H4 (cell line): ENCODE measurements around the gene SMARCAD1. TPM values are rescaled to one million over a fixed set of nuclear protein-coding genes. Genes with fewer than 3 reads are reported as not detected.
"Not testable (repeated sequence)": the region's sequence is repeated elsewhere in the genome, so short reads cannot be mapped to it uniquely, and the experiment has no call there.

Experiments used
- DNase-seq: peaks from one replicate; pipeline ENCODE4 v3.0.0-alpha.2; 2015; ENCODE audit warnings: low spot score
- total RNA-seq: library from RNA; depleted of rRNA; stranded (reverse); fragments of >200 nt; shearing (Covaris generic); gene quantifications from 2 replicates; pipeline ENCODE4 v1.2.3, GENCODE V29; 2014; rRNA removed

Gene SMARCAD1
- total RNA-seq, 1 experiment from 2014 or later = 29.9 TPM

DNA sequence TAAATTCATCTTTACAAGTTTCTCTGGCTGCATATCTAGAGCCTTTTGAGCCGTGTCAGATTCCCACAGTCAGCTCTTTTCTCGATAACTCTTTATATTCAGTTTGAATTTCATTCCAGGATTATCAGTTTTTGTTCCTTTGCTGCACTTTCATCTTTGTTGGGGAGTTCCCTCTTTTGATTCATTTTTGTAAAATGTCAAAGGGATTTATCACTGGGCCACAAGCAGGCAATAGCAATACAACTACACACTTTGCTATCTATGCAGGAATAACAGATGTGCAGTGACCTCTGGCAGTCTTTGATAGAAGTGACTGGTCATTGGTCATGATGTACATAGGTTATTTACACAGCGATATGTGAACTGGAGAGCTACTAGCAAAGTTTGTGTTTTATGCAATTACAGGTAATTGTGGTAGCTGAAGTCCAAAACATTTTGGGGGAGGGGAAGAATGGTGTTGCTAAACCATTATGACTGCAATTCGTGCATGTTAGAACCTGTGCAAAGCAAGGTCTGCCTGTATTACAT lies 91.1 kb downstream of the SMARCAD1 start:
- DNase-seq = no peak

DNA sequence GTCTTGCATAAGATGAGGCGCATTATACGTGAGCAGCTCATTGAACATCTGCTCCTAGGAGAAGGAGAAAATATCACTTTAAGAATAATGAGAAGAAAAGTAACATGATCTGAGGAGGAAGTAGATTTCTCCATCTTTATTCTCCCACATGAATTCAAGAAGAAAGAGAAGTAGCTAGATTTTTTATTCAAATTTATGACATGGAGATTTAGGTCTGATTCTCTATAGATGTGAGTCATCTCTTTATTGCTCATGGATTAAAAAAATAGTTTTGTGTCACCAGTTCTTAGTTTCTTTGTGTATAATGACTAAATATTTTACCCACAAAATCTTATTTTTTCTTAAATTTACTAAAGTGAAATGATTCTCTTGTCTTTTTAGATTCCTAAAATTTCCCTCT lies 94.5 kb downstream of the SMARCAD1 start:
- DNase-seq = no peak

DNA sequence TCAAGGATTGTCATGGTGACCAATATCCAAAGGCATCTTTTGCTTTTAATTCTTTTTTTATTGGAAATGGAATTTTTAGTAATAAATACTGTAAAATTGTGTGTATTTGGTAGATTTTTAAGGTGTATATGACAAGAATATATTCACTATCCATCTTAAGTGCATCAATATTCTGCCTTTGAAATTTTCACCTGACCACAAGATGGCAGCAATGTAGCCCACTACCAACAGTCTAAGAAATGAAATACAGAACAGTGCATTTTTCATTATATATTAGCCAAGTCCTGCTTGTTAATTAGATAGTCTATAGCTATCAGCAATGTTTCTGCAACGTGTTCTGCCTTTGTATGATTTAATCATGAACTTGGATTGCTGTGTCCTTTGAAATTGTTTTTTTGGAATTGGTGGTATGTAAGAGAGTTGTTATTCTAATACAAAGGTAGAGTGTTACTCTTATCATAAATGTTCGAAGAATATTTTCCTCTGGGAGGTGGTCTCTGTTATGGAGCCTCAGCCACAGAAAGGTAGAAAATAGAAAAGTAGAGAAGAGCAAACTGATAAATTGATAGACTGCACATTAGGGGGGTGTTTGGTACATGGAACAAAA lies 96.8 kb downstream of the SMARCAD1 start:
- peak; percentile 13 for DNase-seq

DNA sequence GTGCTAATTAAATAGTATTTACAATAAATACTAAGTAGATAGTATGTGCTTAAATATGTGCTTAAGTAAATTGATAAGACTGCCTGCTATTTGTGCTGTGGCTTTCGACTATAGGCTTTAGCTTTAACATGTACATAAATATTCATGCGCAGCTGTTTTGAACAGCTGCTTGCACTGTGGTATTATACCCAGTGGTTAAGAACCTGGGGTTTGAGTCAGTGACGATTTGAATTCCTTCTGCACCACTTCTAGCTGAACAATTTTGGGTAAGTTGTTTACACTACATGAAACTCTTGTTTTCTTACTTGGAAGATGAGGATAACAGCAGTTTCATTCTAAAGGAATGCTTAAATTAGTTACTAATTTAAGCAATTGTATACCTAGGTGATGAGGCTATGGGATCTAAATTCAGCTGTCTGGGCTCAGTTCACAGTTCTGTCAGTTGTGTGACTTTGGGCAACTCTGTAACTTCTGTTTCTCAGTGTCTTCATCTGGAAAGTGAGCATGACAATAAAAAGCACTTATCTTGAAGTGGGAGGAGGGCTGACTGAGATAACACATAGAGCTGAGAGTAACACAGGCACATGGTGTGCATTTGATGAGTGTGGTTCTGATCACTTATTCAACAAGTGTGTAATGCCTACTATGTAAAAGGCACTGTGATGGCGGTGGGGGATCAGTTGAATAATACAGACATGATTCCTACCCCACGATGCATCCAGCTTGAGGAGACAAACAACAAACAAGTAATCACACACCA lies 98.0 kb downstream of the SMARCAD1 start:
- DNase-seq = no peak

DNA sequence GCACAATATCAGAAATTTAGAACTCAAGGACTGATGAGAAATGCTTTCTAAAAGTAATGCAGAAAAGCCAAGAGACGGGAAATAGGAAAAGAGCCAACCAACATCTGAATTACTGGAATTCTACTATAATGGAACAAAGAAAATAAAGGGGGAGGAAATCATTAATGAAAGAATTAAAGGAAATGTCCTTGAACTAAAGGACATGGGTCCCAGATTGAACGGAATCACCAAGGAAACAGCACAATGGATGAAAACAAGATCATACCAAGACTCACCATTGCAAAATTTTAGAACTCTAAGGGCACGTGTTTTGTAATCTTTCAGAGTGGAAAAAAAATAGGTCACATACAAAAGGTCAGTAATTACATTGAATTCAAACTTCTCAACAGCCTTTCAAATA lies 99.0 kb downstream of the SMARCAD1 start:
- DNase-seq = no peak

DNA sequence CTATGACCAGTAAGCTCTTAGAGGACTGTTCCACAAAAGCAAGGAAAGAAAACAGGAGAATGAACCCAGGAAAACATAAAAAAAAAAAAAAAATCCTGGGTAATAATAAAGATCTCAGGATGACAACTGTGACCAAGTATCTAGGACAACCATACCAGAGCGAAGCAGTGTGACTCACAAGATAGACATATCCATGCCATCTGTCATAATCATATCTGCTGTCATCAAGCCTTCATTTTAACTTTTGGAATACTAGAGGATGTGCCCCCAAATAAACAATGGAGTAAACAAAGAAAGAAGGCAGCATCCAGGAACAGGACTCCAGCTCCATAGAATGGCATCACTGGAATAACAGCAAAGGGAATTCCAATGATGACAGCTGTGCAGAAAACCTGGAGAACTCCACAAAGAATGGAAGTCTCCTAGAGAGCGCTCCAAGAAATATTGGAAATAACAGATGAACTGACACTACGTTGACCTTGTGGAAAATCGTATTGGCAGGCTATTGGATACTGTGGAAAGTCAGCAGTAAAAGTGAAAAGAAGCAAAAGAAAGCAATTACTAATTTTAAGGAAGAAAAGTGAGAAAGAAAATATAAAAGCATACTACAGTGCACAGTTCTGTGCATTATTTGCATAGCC lies 99.7 kb downstream of the SMARCAD1 start:
- DNase-seq = no peak

DNA sequence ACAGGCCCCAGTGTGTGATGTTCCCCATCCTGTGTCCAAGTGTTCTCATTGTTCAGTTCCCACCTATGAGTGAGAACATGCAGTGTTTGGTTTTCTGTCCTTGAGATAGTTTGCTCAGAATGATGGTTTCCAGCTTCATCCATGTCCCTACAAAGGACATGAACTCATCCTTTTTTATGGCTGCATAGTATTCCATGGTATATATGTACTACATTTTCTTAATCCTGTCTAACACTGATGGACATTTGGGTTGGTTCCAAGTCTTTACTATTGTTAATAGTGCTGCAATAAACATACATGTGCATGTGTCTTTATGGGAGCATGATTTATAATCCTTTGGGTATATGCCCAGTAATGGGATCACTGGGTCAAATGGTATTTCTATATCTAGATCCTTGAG lies 112.3 kb downstream of the SMARCAD1 start:
- DNase-seq = not testable (repeated sequence)

DNA sequence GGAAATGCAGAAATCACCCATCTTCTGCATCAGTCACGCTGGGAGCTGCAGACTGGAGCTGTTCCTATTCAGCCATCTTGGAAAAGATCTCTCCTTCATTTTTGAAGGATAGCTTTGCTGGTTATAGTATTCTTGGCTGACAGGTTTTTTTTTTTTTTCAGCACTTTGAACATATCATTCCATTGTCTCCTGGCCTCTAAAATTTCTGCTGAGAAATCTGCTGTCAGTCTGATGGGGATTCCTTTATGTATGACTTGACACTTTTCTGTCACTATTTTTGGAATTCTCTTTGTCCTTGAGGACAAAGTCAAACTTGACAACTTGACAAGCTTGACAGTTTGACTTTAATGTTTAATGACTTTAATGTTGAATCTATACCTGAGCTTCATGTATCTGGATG lies 118.2 kb downstream of the SMARCAD1 start:
- DNase-seq = no peak

DNA sequence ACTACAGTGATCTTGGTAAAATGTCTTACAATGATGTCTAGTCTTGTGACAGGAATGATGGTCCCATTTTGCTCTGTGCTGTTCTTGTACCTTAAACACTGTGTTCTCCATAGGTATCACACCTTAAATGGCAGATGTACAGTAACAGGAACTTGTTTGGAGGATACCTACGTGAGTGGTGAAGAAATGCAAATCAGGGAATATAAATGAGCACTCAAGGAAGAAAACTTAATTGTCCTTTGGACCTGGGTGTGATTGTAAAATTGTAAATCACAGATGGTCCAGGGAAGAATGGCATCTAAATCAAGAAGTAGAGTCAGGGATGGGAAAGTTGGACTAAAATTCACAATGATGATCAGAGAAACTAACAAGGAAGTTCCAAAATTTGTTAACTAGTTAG lies 122.3 kb downstream of the SMARCAD1 start:
- DNase-seq = no peak

DNA sequence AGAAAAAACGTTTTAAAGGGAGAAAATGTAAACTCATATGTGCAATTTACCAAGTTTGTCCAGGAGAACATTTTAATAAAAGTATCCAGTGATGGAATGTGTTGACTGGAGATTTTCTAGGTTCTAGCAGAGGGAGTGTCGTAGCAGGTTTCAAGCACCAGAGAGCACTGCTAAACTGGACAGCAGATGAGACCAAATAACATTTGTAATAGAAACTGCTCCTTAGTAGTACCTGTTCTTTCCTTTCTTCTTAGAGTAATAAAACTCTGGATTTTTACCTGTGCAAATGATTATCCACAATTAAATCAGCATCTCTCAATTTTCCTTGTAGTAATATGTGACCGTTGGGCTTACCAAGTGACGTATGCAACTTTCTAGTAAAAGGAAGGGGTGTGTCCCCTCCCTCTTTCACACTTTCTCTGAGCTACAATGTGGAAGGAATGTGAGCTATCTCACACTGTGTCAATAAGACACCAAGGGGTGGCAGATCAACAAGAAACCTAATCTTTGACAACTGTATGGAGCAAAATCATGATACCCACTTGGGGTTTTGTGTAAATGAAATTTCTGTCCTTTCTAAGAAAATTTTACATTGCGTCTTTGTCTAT lies 125.4 kb downstream of the SMARCAD1 start:
- DNase-seq = no peak

DNA sequence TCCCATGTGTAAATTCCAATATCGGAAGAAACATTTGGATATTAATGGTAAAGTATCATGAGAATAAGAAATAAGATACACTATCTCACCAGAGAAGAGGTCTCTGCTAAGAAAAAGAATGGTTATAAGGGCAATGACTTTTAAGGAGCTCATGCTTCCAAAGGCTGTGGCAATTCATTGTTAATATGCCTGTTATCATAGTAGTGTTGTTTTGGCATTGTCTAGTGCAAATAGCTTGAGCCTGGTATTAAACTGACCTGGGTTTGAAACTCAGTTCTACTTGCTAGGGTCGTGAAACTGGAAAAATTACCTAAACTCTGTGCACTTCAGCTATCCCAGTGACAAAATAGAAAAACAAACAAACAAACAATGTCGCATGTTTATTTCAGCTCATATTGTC lies 126.2 kb downstream of the SMARCAD1 start:
- DNase-seq = no peak

DNA sequence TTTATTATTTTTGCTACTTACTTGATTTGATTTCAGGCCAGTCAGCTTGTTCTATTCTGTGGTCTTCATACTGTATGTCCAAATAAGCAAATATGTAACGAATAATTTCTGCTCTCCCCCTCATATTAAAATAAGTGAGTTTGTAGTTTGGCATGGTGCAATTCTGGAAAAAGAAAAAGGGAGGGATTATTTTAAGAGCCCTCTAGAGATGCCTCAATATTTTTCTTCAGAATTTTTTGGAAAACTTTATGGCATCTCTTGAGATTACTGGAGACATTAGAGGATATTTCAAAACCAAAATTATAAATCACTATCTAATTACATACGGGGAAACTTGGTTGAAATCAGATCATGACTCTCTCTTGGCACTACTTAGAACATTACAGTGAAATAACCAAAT lies 126.8 kb downstream of the SMARCAD1 start:
- DNase-seq = no peak

DNA sequence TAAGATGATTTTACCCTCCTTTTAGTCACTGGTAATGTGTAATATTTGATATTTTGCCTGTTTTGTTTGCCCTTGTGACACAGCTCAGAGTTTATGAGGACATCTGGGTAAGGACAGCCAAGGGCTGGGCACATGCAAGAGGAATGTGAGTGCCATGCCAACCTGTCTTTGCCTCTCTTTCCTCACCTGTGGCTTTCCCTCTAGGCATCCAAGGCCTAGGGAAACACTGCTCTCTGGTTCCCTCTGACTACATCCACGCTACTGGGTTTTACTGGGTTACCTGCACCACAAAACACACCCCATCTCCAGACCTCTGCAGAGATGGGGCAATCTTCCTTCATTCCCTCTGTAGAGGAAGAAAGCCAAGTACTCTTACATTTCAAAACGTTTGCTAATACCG lies 127.3 kb downstream of the SMARCAD1 start:
- DNase-seq = no peak

DNA sequence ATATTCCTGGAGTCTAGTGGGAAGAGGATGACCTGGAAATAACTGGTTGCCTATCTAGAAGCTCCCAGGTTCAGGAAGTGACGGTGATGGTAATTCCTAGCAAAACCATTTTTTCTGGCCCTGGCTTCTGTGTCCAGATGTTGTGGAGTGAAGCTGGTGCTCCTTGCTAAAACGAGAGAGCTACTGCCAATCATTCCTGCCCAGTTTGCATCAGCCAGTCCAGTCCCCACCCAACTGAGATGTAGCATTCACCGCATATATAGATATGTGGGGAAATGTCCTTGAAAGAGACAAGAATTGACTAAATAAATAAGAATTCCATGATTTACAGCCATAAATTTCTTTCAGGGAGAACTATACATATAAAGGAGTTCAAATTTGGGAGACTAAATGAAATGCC lies 128.6 kb downstream of the SMARCAD1 start:
- DNase-seq = no peak

DNA sequence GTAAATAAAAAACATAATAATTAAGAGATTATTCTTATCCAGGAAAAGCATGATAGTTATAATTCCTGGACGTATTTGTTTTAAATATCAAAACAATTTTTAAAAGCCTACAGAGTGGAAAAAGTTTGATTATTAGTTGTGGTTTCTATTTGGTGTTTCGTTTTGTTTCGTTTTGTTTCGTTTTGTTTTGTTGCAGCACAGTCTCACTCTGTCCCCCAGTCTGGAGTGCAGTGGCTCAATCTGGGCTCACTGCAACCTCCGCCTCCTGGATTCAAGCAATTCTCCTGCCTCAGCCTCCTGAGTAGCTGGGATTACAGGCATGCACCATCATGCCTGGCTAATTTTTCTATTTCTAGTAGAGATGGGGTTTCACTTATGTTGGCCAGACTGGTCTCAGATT lies 129.1 kb downstream of the SMARCAD1 start:
- not testable (repeated sequence) for DNase-seq

DNA sequence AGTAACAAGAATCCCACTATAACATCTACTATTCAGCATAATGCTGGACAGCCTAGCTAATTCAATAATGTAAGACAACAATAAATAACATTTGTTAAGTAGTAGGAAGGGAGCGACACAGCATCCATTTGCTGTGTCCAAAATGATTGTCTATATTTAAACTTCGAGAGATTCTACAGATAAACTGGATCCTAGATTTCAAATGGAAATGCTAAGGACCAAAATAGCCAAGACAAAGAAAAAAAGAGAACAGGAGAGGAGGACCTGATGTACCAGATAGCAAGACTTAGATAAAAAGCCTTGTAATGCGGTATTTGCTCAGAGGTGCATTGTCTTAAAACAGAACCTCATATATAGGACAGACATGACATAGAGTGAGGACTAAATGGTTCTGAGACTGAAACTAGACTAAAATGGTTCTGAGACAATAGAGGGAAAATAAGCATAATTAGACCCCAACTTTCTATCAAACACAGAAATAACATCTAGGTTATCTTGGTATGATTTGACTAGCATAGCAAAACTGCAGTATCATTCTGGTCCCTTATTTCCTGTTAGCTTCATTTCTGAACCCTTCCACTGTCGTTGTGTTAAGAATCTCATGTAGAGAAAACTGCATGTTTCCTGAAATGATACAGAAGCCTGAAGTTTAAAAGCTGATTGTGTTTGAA lies 131.2 kb downstream of the SMARCAD1 start:
- no peak for DNase-seq

DNA sequence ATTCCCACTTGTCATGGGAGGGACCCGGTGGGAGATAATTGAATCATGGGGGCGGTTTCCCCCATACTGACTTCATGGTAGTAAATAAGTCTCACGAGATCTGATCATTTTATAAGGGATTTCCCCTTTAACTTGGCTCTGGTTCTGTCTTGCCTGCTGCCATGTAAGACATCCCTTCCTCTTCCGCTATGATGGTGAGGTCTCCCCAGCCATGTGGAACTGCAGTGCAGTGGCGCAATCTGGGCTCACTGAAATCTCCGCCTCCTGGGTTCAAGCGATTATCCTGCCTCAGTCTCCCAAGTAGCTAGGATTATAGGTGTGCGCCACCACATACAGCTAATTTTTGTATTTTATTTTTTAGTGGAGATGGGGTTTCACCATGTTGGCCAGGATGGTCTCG lies 132.1 kb downstream of the SMARCAD1 start:
- no peak for DNase-seq

Other genes with a start within 250 kb of the SMARCAD1 start
- gene HPGDS, start 135.0 kb downstream of the SMARCAD1 start, total RNA-seq = not detected in 2 replicates
- gene PDLIM5, start 244.1 kb downstream of the SMARCAD1 start, total RNA-seq = 21.1 and 34.7 TPM in 2 replicates